ENCODE results near the gene NDUFA5.
A peak's percentile ranks its signal among the peaks of the same experiment; 100 is the strongest.

The NDUFA5 gene

GRCh38 chr7:123505221-123505620, 52.4 kb downstream of the NDUFA5 start:
- Mint-ChIP-seq H3K36me3 (no peaks in the 10 kb centered on the region), H3K27me3 (no peaks in the 10 kb centered on the region), H3K9me3 (peaks cover 5% of the 10 kb centered on the region), H3K4me3 (no peak overlapping the region), H3K27ac (no peak overlapping the region), H3K4me1 (no peaks in the 10 kb centered on the region)
- no peak for DNase-seq
- CTCF ChIA-PET = no interaction called here

GRCh38 chr7:123502201-123502600, 55.4 kb downstream of the NDUFA5 start:
- Mint-ChIP-seq H3K27ac (no peak overlapping the region), H3K9me3 (peaks cover 5% of the 10 kb centered on the region), H3K4me3 (no peak overlapping the region), H3K27me3 (no peaks in the 10 kb centered on the region), H3K36me3 (no peaks in the 10 kb centered on the region), H3K4me1 (no peaks in the 10 kb centered on the region)
- no peak for DNase-seq
- CTCF ChIA-PET = no interaction called here

DNA sequence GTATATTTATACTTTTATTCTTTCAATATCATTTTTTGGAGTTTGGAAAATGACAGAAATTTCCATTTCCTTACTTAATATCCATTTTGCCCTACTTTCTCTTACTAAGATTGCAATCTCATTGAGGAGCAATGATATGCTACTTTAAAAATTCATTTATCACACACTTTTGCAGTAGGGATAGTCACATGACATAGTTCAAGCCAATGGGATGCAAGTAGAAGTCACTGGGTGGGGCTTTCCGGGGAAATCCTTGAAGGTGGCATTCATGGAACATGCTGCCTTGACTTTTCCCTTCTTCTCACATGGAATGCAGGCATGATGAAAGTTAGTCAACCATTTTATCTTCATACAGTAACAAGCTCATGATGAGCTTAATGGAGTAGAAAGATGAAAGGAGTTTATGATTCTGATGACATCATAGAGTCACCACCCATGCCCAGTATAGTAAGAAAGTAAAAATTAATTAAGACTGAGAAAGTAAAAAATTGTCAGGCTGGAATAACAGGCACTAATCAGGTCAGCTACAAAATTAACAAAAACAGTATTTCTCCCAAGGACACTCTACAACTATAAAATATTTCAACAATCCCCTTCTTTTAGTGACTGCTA, 56.6 kb downstream of the NDUFA5 start:
- no peaks in the 10 kb centered on the region for H3K36me3 Mint-ChIP-seq
- no peak overlapping the region for H3K4me3 Mint-ChIP-seq
- no peak overlapping the region for H3K27ac Mint-ChIP-seq

DNA sequence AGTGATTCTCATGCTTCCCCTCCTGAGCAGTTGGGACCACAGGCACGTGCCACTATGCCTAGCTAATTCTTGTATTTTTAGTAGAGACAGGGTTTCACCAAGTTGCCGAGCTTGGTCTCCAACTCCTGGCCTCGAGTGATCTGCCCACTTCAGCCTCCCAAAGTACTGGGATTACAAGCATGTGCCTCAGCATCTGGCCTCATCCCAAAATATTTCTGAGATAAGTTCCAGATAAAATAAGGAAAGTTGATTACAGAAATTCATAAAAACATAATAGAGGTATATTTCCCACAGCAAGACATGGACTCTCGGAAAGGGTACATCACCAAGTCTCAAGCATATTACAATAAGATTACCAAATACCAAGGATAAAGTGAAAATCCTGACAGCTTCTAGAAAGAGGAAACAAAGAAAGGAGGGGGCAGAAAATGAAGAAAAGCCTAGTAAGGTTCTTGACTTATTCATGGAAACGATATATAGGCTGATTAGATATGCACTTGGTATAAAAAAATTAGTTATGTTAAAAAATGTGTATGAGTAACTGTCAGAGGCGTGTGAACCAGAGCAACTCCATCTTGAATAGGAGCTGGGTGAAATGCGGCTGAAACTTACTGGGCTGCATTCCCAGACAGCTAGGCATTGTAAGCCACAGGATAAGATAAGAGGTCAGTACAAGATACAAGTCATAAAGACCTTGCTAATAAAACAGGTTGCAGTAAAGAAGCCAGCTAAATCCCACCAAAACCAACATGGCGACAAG, 58.2 kb downstream of the NDUFA5 start:
- Mint-ChIP-seq H3K36me3 (no peaks in the 10 kb centered on the region), H3K27ac (no peak overlapping the region), H3K9me3 (no peaks in the 10 kb centered on the region), H3K4me1 (no peaks in the 10 kb centered on the region), H3K4me3 (no peak overlapping the region), H3K27me3 (no peaks in the 10 kb centered on the region)
- CTCF ChIA-PET = no interaction called here
- no peak for DNase-seq

More for the DNA sequence above, 56.6 kb downstream of the NDUFA5 start:
- no peak for DNase-seq
- CTCF ChIA-PET = no interaction called here
- Mint-ChIP-seq H3K27me3 (no peaks in the 10 kb centered on the region), H3K9me3 (peaks cover 3% of the 10 kb centered on the region), H3K4me1 (no peaks in the 10 kb centered on the region)

GRCh38 chr7:123498601-123499000, 59.0 kb downstream of the NDUFA5 start:
- CTCF ChIA-PET = no interaction called here

GRCh38 chr7:123498031-123498430, 59.6 kb downstream of the NDUFA5 start:
- no peak overlapping the region for H3K27ac Mint-ChIP-seq
- H3K9me3 Mint-ChIP-seq = no peaks in the 10 kb centered on the region
- H3K4me1 Mint-ChIP-seq = no peaks in the 10 kb centered on the region
- no peaks in the 10 kb centered on the region for H3K36me3 Mint-ChIP-seq
- H3K27me3 Mint-ChIP-seq = no peaks in the 10 kb centered on the region
- H3K4me3 Mint-ChIP-seq = no peak overlapping the region
- CTCF ChIA-PET = no interaction called here
- no peak for DNase-seq

More at GRCh38 chr7:123498601-123499000, 59.0 kb downstream of the NDUFA5 start:
- H3K36me3 Mint-ChIP-seq = no peaks in the 10 kb centered on the region
- no peak overlapping the region for H3K27ac Mint-ChIP-seq
- no peak for DNase-seq
- no peaks in the 10 kb centered on the region for H3K27me3 Mint-ChIP-seq
- H3K4me1 Mint-ChIP-seq = no peaks in the 10 kb centered on the region
- H3K9me3 Mint-ChIP-seq = no peaks in the 10 kb centered on the region
- no peak overlapping the region for H3K4me3 Mint-ChIP-seq

- Mint-ChIP-seq H3K27ac (no peak overlapping the region), H3K27me3 (peaks cover 4% of the 10 kb centered on the region), H3K4me3 (no peak overlapping the region), H3K4me1 (no peaks in the 10 kb centered on the region), H3K9me3 (no peaks in the 10 kb centered on the region), H3K36me3 (no peaks in the 10 kb centered on the region)
- CTCF ChIA-PET = interaction anchor here (0.6 to 2.3 kb wide), 17 partner anchors 15 to 446 kb away, joined by 3 to 11 read pairs (median 3); partner anchors contain the start of gene IQUB
- peak; percentile 27 for DNase-seq
These were observed 63.3 kb downstream of the NDUFA5 start for GRCh38 chr7:123494193-123494796.

DNA sequence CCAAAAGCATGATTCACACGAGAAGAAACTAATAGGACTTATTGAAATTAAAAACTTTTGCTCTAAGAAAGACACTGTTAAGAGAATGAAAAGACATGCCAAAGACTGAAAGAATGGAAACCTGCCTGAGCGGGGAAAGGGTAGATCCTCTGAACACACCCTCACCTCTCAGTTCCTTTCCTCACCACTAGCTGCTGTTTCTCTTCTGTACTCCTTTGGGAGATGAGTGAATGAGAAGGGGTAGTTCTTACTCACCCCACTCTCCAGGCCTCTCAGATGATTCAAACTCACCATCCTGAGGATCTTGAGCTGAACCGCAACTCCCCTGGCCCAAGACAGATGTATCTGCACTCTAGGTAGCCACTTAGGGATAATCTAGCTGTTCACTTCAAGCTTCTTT, 65.1 kb downstream of the NDUFA5 start:
- Mint-ChIP-seq H3K9me3 (no peaks in the 10 kb centered on the region), H3K4me1 (no peaks in the 10 kb centered on the region), H3K27me3 (peaks cover 4% of the 10 kb centered on the region), H3K36me3 (no peaks in the 10 kb centered on the region), H3K4me3 (no peak overlapping the region), H3K27ac (no peak overlapping the region)
- CTCF ChIA-PET = interaction anchor here (0.9 to 1.3 kb wide), 3 partner anchors 8 to 41 kb away, joined by 3 read pairs; no protein-coding TSS in a partner anchor
- DNase-seq = no peak

Measured in activated naive CD4-positive, alpha-beta T cell treated with anti-CD3 and anti-CD28 coated beads, Interleukin-2, amount 10 ng/mL, durations not matched to agents 7 days and 5 days (primary cell).